Skeletal muscle cell (primary cell): Measurements from ENCODE around the gene MTUS2.
A peak's percentile ranks its signal among the peaks of the same experiment; 100 is the strongest.

Experiments used
- DNase-seq: peaks from one replicate; pipeline ENCODE4 v3.0.0-alpha.2; 2010; ENCODE audit warnings: low read depth
- H3K4me3 ChIP-seq: 2 replicates; pipeline ENCODE4 v1.5.1; 2011; ENCODE audit warnings: low read depth, mild to moderate bottlenecking, control low read depth, low read length, moderate library complexity

Gene MTUS2

GRCh38 chr13:29451976-29452375, 631.8 kb downstream of the MTUS2 start:
- no peak for DNase-seq

GRCh38 chr13:29452773-29453616, 632.9 kb downstream of the MTUS2 start:
- no peak overlapping the region for H3K4me3 ChIP-seq
- no peak for DNase-seq

More at GRCh38 chr13:29451976-29452375, 631.8 kb downstream of the MTUS2 start:
- no peak overlapping the region for H3K4me3 ChIP-seq

- no peak for DNase-seq
- H3K4me3 ChIP-seq: no peak overlapping the region
These were observed 633.5 kb downstream of the MTUS2 start for GRCh38 chr13:29453617-29454011.

- no peak overlapping the region for H3K4me3 ChIP-seq
- DNase-seq: no peak
These were observed 634.9 kb downstream of the MTUS2 start for GRCh38 chr13:29454931-29455481.

GRCh38 chr13:29456419-29456818, 636.3 kb downstream of the MTUS2 start:
- DNase-seq: no peak
- no peak overlapping the region for H3K4me3 ChIP-seq

- DNase-seq: peak; percentile 62
- no peak overlapping the region for H3K4me3 ChIP-seq
These were observed 637.2 kb downstream of the MTUS2 start for GRCh38 chr13:29457299-29457698.

GRCh38 chr13:29458419-29458818, 638.3 kb downstream of the MTUS2 start:
- DNase-seq: no peak

GRCh38 chr13:29459813-29460355, 639.7 kb downstream of the MTUS2 start:
- no peak for DNase-seq
- H3K4me3 ChIP-seq: no peak overlapping the region

More at GRCh38 chr13:29458419-29458818, 638.3 kb downstream of the MTUS2 start:
- H3K4me3 ChIP-seq: no peak overlapping the region

- DNase-seq: no peak
- no peak overlapping the region for H3K4me3 ChIP-seq
These were observed 644.1 kb downstream of the MTUS2 start for GRCh38 chr13:29464105-29464679.

- H3K4me3 ChIP-seq: no peak overlapping the region
- peak; percentile 43 for DNase-seq
These were observed 645.7 kb downstream of the MTUS2 start for GRCh38 chr13:29465741-29466293.

GRCh38 chr13:29471551-29471950, 651.4 kb downstream of the MTUS2 start:
- H3K4me3 ChIP-seq: no peak overlapping the region
- DNase-seq: no peak

- H3K4me3 ChIP-seq: no peak overlapping the region
- no peak for DNase-seq
These were observed 652.3 kb downstream of the MTUS2 start for GRCh38 chr13:29472332-29472961.

- H3K4me3 ChIP-seq: no peak overlapping the region
- no peak for DNase-seq
These were observed 653.0 kb downstream of the MTUS2 start for GRCh38 chr13:29473166-29473565.

GRCh38 chr13:29474991-29475390, 654.9 kb downstream of the MTUS2 start:
- H3K4me3 ChIP-seq: no peak overlapping the region
- peak; percentile 67 for DNase-seq

- no peak for DNase-seq
- no peak overlapping the region for H3K4me3 ChIP-seq
These were observed 655.9 kb downstream of the MTUS2 start for GRCh38 chr13:29476046-29476445.

- no peak overlapping the region for H3K4me3 ChIP-seq
- DNase-seq: no peak
These were observed 659.8 kb downstream of the MTUS2 start for GRCh38 chr13:29479716-29480492.

GRCh38 chr13:29480893-29481525, 660.9 kb downstream of the MTUS2 start:
- no peak overlapping the region for H3K4me3 ChIP-seq
- no peak for DNase-seq

GRCh38 chr13:29481603-29482002, 661.5 kb downstream of the MTUS2 start:
- H3K4me3 ChIP-seq: no peak overlapping the region
- no peak for DNase-seq
